ENCODE measurements around the gene SLC66A2.

- TF ChIP-seq EZH2phosphoT487 (IDR thresholded peaks at IDR 0.05; ENCODE audit: insufficient read depth, low read depth), result no peak
- no peak for TF ChIP-seq EZH2 (IDR thresholded peaks at IDR 0.05; ENCODE audit: insufficient read depth, poor library complexity, severe bottlenecking)
These were observed 36.1 kb upstream of the SLC66A2 start for GRCh38 chr18:79987566-79987965.

All from GM23248 (cell line).